Esophagus muscularis mucosa (tissue), 3 donors: ENCODE data around the gene CAPZB.

ENCODE experiments used
- POLR2A ChIP-seq: fragments of 450-650 bp; IDR thresholded peaks from one replicate; pipeline ENCODE4 v1.6.1; 2017; ENCODE audit warnings: antibody characterized with exemption, moderate library complexity, mild to moderate bottlenecking, low read depth
- POLR2AphosphoS5 ChIP-seq, 2 donors: sonication (generic); formaldehyde crosslinking; IDR thresholded peaks; one replicate each; pipeline ENCODE4 v1.6.1; 2017; ENCODE audit warnings: antibody characterized with exemption in 2 of 2
- TF ChIP-seq, protein P1 (sequence below), 3 experiments: fragments of 200-600 bp in 2 of 3; fragments of 450-650 bp in 1 of 3; sonication (generic) in 2 of 3; IDR thresholded peaks; one replicate each; pipeline ENCODE4 v1.5.1; 2017 to 2019; ENCODE audit warnings: antibody characterized with exemption in 3 of 3, mild to moderate bottlenecking in 2 of 3, moderate library complexity in 1 of 3

DNA sequence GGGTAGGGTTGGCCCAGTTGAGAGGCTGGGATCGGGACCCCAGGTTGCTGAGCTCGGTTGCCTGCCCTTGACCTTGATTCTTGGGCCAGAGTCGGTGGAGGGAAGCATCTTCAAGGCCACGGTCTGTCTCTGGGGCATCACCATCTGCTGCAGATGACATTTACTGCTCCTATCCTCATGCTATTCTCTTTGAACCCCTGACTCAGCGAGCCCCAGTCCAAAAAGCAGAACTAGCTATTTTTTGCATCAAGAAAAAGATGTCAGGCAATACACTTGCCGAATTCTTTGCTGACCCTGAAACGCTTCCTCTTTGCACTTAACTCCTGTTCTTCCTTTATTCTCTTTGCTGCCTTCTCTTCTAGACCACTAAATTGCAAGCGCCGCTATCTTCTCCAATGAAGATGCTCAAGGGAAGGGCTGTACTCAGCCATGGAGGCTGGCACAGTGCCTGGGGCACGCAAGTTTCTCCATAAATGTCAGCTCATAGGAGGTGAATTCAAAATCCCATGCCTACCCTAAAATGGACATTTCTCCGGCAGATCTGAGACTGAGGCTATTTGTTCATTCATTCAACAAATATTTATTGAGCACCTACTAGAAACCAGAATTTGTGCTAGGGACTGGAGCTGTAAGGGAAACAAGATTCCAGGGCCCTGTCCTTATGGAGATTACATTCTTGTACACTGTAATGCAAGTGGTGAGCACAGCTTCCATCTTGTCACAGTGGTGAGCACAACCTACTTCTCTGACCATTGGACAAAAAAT is 20.5 kb upstream of the CAPZB start:
- TF ChIP-seq, protein P1, sequence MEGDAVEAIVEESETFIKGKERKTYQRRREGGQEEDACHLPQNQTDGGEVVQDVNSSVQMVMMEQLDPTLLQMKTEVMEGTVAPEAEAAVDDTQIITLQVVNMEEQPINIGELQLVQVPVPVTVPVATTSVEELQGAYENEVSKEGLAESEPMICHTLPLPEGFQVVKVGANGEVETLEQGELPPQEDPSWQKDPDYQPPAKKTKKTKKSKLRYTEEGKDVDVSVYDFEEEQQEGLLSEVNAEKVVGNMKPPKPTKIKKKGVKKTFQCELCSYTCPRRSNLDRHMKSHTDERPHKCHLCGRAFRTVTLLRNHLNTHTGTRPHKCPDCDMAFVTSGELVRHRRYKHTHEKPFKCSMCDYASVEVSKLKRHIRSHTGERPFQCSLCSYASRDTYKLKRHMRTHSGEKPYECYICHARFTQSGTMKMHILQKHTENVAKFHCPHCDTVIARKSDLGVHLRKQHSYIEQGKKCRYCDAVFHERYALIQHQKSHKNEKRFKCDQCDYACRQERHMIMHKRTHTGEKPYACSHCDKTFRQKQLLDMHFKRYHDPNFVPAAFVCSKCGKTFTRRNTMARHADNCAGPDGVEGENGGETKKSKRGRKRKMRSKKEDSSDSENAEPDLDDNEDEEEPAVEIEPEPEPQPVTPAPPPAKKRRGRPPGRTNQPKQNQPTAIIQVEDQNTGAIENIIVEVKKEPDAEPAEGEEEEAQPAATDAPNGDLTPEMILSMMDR (IDR thresholded peaks at IDR 0.05): no peak
- TF ChIP-seq POLR2AphosphoS5 (IDR thresholded peaks at IDR 0.05): no peak
- TF ChIP-seq POLR2A: no peak
